Endothelial cell of umbilical vein (primary cell): Measurements from ENCODE around the gene PLD1.

Experiments used
- EZH2 ChIP-seq: IDR thresholded peaks from 2 replicates; pipeline ENCODE4 v1.6.1; 2012; ENCODE audit warnings: borderline replicate concordance, low read depth, mild to moderate bottlenecking, moderate library complexity, low read length, inconsistent platforms; ENCODE audit not compliant: severe bottlenecking
- FOS ChIP-seq: IDR thresholded peaks from 2 replicates; pipeline ENCODE4 v1.6.1; 2011; ENCODE audit warnings: mild to moderate bottlenecking, low read length, moderate library complexity, borderline replicate concordance; ENCODE audit not compliant: insufficient read depth
- GATA2 ChIP-seq: IDR thresholded peaks from 2 replicates; pipeline ENCODE4 v1.7.0; 2011; ENCODE audit warnings: low read depth, mild to moderate bottlenecking, moderate library complexity, mixed read lengths, low read length; ENCODE audit not compliant: insufficient read length, insufficient read depth
- JUN ChIP-seq: IDR thresholded peaks from 2 replicates; pipeline ENCODE4 v1.6.1; 2011; ENCODE audit warnings: borderline replicate concordance, low read depth; ENCODE audit not compliant: insufficient read length, insufficient read depth
- MAX ChIP-seq: IDR thresholded peaks from 2 replicates; pipeline ENCODE4 v1.6.1; 2011; ENCODE audit not compliant: insufficient read depth, insufficient read length
- MYC ChIP-seq: IDR thresholded peaks from one replicate; pipeline ENCODE4 v1.6.1; 2011; ENCODE audit warnings: mild to moderate bottlenecking, low read depth, low read length
- POLR2A ChIP-seq: IDR thresholded peaks from 2 replicates; pipeline ENCODE4 v1.6.1; 2012; ENCODE audit warnings: low read depth, mild to moderate bottlenecking, control low read depth, low read length
- POLR2AphosphoS5 ChIP-seq: IDR thresholded peaks from 2 replicates; pipeline ENCODE4 v1.6.1; 2012; ENCODE audit warnings: low read depth, mild to moderate bottlenecking, control low read depth, low read length, moderate library complexity; ENCODE audit not compliant: insufficient read depth
- TF ChIP-seq, protein P1 (sequence below), 2 donors: IDR thresholded peaks; 1 replicate in 1 of 2; 2 replicates in 1 of 2; pipeline ENCODE4 v1.5.1; 2011; ENCODE audit warnings: low read length in 2 of 2, mild to moderate bottlenecking in 2 of 2, moderate library complexity in 2 of 2, control low read depth in 1 of 2, inconsistent platforms in 1 of 2, low read depth in 1 of 2; ENCODE audit not compliant: insufficient read depth in 1 of 2; ENCODE audit errors: extremely low read depth in 1 of 2

- TF ChIP-seq, protein P1, sequence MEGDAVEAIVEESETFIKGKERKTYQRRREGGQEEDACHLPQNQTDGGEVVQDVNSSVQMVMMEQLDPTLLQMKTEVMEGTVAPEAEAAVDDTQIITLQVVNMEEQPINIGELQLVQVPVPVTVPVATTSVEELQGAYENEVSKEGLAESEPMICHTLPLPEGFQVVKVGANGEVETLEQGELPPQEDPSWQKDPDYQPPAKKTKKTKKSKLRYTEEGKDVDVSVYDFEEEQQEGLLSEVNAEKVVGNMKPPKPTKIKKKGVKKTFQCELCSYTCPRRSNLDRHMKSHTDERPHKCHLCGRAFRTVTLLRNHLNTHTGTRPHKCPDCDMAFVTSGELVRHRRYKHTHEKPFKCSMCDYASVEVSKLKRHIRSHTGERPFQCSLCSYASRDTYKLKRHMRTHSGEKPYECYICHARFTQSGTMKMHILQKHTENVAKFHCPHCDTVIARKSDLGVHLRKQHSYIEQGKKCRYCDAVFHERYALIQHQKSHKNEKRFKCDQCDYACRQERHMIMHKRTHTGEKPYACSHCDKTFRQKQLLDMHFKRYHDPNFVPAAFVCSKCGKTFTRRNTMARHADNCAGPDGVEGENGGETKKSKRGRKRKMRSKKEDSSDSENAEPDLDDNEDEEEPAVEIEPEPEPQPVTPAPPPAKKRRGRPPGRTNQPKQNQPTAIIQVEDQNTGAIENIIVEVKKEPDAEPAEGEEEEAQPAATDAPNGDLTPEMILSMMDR (IDR thresholded peaks at IDR 0.05; ENCODE audit: extremely low read depth in 1 of 2, insufficient read depth in 1 of 2, low read depth in 1 of 2, low read length in 2 of 2), result no peak
- TF ChIP-seq MAX, result no peak
- TF ChIP-seq POLR2AphosphoS5, result no peak
- no peak for TF ChIP-seq POLR2A
- no peak for TF ChIP-seq EZH2
- TF ChIP-seq JUN, result no peak
- no peak for TF ChIP-seq FOS
- no peak for TF ChIP-seq MYC
- TF ChIP-seq GATA2, result no peak
Observed at GRCh38 chr3:171691485-171691884, 118.8 kb downstream of the PLD1 start.
